Mesendoderm (in vitro differentiated cells): ENCODE results near the gene PTPRF.
"Not testable (repeated sequence)": the region's sequence is repeated elsewhere in the genome, so short reads cannot be mapped to it uniquely, and the experiment has no call there.

ENCODE experiments used
- DNase-seq: peaks from one replicate; pipeline ENCODE4 v3.0.0; 2013
- H2AK5ac ChIP-seq: 2 replicates; pipeline ENCODE4 v1.6.1; 2013; ENCODE audit warnings: low read length, inconsistent platforms
- H2BK120ac ChIP-seq: 2 replicates; pipeline ENCODE4 v1.6.1; 2013; ENCODE audit warnings: low read depth, mild to moderate bottlenecking, low read length, moderate library complexity, mixed read lengths
- H2BK15ac ChIP-seq: replicated peaks from 2 replicates; pipeline ENCODE4 v1.6.1; 2013; ENCODE audit warnings: low read depth, mild to moderate bottlenecking, moderate library complexity
- H2BK5ac ChIP-seq: 2 replicates; pipeline ENCODE4 v1.6.1; 2013; ENCODE audit warnings: low read length, inconsistent platforms
- H3K18ac ChIP-seq: 2 replicates; pipeline ENCODE4 v1.6.1; 2013; ENCODE audit warnings: mild to moderate bottlenecking, low read length, mixed read lengths
- H3K23ac ChIP-seq: one replicate; pipeline ENCODE4 v1.6.1; 2013; ENCODE audit warnings: low read length
- H3K27ac ChIP-seq: 2 replicates; pipeline ENCODE4 v1.5.1; 2013; ENCODE audit warnings: low read depth, mild to moderate bottlenecking, inconsistent platforms, low read length, moderate library complexity
- H3K27me3 ChIP-seq: 2 replicates; pipeline ENCODE4 v1.6.1; 2013; ENCODE audit warnings: low read length, control low read depth, mild to moderate bottlenecking, inconsistent platforms; ENCODE audit not compliant: insufficient read depth, poor library complexity
- H3K36me3 ChIP-seq: 2 replicates; pipeline ENCODE4 v1.6.1; 2013; ENCODE audit warnings: low read length, inconsistent platforms; ENCODE audit not compliant: control insufficient read depth, insufficient read depth
- H3K4ac ChIP-seq: one replicate; pipeline ENCODE4 v1.6.1; 2013; ENCODE audit warnings: low read depth, mild to moderate bottlenecking, low read length, moderate library complexity
- H3K4me1 ChIP-seq: 2 replicates; pipeline ENCODE4 v1.6.1; 2013; ENCODE audit warnings: low read depth, low read length, inconsistent platforms; ENCODE audit not compliant: control insufficient read depth
- H3K4me2 ChIP-seq: 2 replicates; pipeline ENCODE4 v1.6.1; 2013; ENCODE audit warnings: low read length
- H3K4me3 ChIP-seq: 2 replicates; pipeline ENCODE4 v1.5.1; 2013; ENCODE audit warnings: mild to moderate bottlenecking, low read length
- H3K56ac ChIP-seq: one replicate; pipeline ENCODE4 v1.6.1; 2013; ENCODE audit warnings: low read length
- H3K79me1 ChIP-seq: 2 replicates; pipeline ENCODE4 v1.6.1; 2013; ENCODE audit warnings: low read length, inconsistent platforms
- H3K79me2 ChIP-seq: 2 replicates; pipeline ENCODE4 v1.6.1; 2013; ENCODE audit warnings: mild to moderate bottlenecking, low read length; ENCODE audit not compliant: control insufficient read depth, insufficient read depth
- H3K9ac ChIP-seq: 2 replicates; pipeline ENCODE4 v1.6.1; 2013; ENCODE audit warnings: low read length, inconsistent platforms
- H4K5ac ChIP-seq: one replicate; pipeline ENCODE4 v1.6.1; 2013; ENCODE audit warnings: low read length
- H4K8ac ChIP-seq: one replicate; pipeline ENCODE4 v1.6.1; 2013; ENCODE audit warnings: low read depth, mild to moderate bottlenecking, control low read depth, low read length, moderate library complexity
- WGBS: extraction: QIAGEN DNeasy Blood & Tissue Kit; methylation state at CpG from one replicate; pipeline ENCODE4 v1.1.7; 2013; ENCODE audit warnings: low lambda C conversion rate, missing lambda C conversion rate; ENCODE audit not compliant: insufficient coverage; ENCODE audit errors: extremely low coverage; 5-methylcytosine and 5-hydroxymethylcytosine counted together

PTPRF gene

GRCh38 chr1:43492826-43493225, 37.9 kb upstream of the PTPRF start:
- Histone ChIP-seq H3K4me1 (no peaks in the 10 kb centered on the region), H2BK5ac (no peak overlapping the region), H3K79me2 (no peaks in the 10 kb centered on the region), H3K56ac (no peak overlapping the region), H3K4ac (no peak overlapping the region), H2AK5ac (no peak overlapping the region), H3K4me2 (no peak overlapping the region), H3K36me3 (no peaks in the 10 kb centered on the region), H3K4me3 (no peak overlapping the region), H3K9ac (no peak overlapping the region), H2BK15ac (no peak overlapping the region), H3K27ac (no peak overlapping the region), H4K5ac (no peak overlapping the region), H2BK120ac (no peak overlapping the region), H3K18ac (no peak overlapping the region), H3K79me1 (no peaks in the 10 kb centered on the region), H3K27me3 (no peaks in the 10 kb centered on the region), H4K8ac (no peak overlapping the region), H3K23ac (no peak overlapping the region)
- DNase-seq, result no peak
- no CpG with 5 or more reads among the region's 2 CpGs for WGBS

GRCh38 chr1:43493661-43494450, 36.8 kb upstream of the PTPRF start:
- Histone ChIP-seq H3K27me3 (no peaks in the 10 kb centered on the region), H3K4me3 (no peak overlapping the region), H3K27ac (no peak overlapping the region), H3K9ac (no peak overlapping the region), H3K56ac (no peak overlapping the region), H4K5ac (no peak overlapping the region), H3K79me1 (no peaks in the 10 kb centered on the region), H3K36me3 (no peaks in the 10 kb centered on the region), H3K23ac (no peak overlapping the region), H3K4me2 (no peak overlapping the region), H3K18ac (no peak overlapping the region), H4K8ac (peak overlapping the region; percentile 65), H3K4me1 (no peaks in the 10 kb centered on the region), H2BK5ac (no peak overlapping the region), H2AK5ac (no peak overlapping the region), H3K79me2 (no peaks in the 10 kb centered on the region), H3K4ac (no peak overlapping the region), H2BK120ac (peak overlapping the region; percentile 61), H2BK15ac (no peak overlapping the region)
- peak; percentile 46 for DNase-seq
- no CpG with 5 or more reads among the region's 11 CpGs for WGBS

- Histone ChIP-seq H3K9ac (no peak overlapping the region), H3K18ac (no peak overlapping the region), H3K4me2 (no peak overlapping the region), H3K79me2 (no peaks in the 10 kb centered on the region), H2BK120ac (no peak overlapping the region), H2AK5ac (no peak overlapping the region), H4K8ac (no peak overlapping the region), H3K4me3 (no peak overlapping the region), H3K4me1 (no peaks in the 10 kb centered on the region), H3K4ac (no peak overlapping the region), H3K27ac (no peak overlapping the region), H2BK15ac (no peak overlapping the region), H3K56ac (no peak overlapping the region), H3K23ac (no peak overlapping the region), H3K27me3 (no peaks in the 10 kb centered on the region), H3K36me3 (no peaks in the 10 kb centered on the region), H4K5ac (no peak overlapping the region), H2BK5ac (no peak overlapping the region), H3K79me1 (no peaks in the 10 kb centered on the region)
- no peak for DNase-seq
- WGBS, result no CpG with 5 or more reads among the region's 7 CpGs
These were observed 35.5 kb upstream of the PTPRF start for GRCh38 chr1:43495204-43495603.

GRCh38 chr1:43499898-43500297, 30.8 kb upstream of the PTPRF start:
- Histone ChIP-seq H3K18ac (no peak overlapping the region), H3K4me1 (no peaks in the 10 kb centered on the region), H3K79me2 (no peaks in the 10 kb centered on the region), H4K5ac (no peak overlapping the region), H3K79me1 (no peaks in the 10 kb centered on the region), H2BK120ac (no peak overlapping the region), H3K4me2 (no peak overlapping the region), H2AK5ac (no peak overlapping the region), H3K4ac (no peak overlapping the region), H2BK5ac (no peak overlapping the region), H3K27me3 (no peaks in the 10 kb centered on the region), H3K4me3 (no peak overlapping the region), H3K36me3 (no peaks in the 10 kb centered on the region), H3K56ac (no peak overlapping the region), H3K27ac (no peak overlapping the region), H3K23ac (no peak overlapping the region), H3K9ac (no peak overlapping the region), H4K8ac (no peak overlapping the region), H2BK15ac (no peak overlapping the region)
- no peak for DNase-seq
- no CpG with 5 or more reads among the region's 6 CpGs for WGBS

- H3K79me2 ChIP-seq, H2BK15ac ChIP-seq, H3K4ac ChIP-seq, H3K4me2 ChIP-seq, DNase-seq, H2AK5ac ChIP-seq, H3K4me3 ChIP-seq, H3K4me1 ChIP-seq, H3K56ac ChIP-seq, H3K27me3 ChIP-seq, H3K27ac ChIP-seq, H3K18ac ChIP-seq, H2BK120ac ChIP-seq, H4K5ac ChIP-seq, H3K36me3 ChIP-seq, H3K79me1 ChIP-seq, H3K9ac ChIP-seq, H4K8ac ChIP-seq, H2BK5ac ChIP-seq, H3K23ac ChIP-seq: not testable (repeated sequence)
- WGBS, result no CpG with 5 or more reads among the region's 33 CpGs
These were observed 28.9 kb upstream of the PTPRF start for GRCh38 chr1:43501806-43502205.

GRCh38 chr1:43503534-43503933, 27.1 kb upstream of the PTPRF start:
- no peaks in the 10 kb centered on the region for H3K4me1 ChIP-seq
- H3K27ac ChIP-seq, result no peak overlapping the region
- no peak overlapping the region for H3K56ac ChIP-seq
- H3K23ac ChIP-seq, result no peak overlapping the region
- no peak overlapping the region for H2BK15ac ChIP-seq
- H3K18ac ChIP-seq, result no peak overlapping the region
- no peaks in the 10 kb centered on the region for H3K79me1 ChIP-seq
- DNase-seq, result no peak
- H3K4ac ChIP-seq, result no peak overlapping the region
- H2AK5ac ChIP-seq, result no peak overlapping the region
- H3K4me2 ChIP-seq, result no peak overlapping the region
- no peak overlapping the region for H4K8ac ChIP-seq
- H3K9ac ChIP-seq, result no peak overlapping the region
- no peak overlapping the region for H2BK5ac ChIP-seq
- no peaks in the 10 kb centered on the region for H3K27me3 ChIP-seq
- H3K4me3 ChIP-seq, result no peak overlapping the region
- H3K79me2 ChIP-seq, result no peaks in the 10 kb centered on the region
- H2BK120ac ChIP-seq, result no peak overlapping the region
- WGBS, result no CpG with 5 or more reads among the region's 8 CpGs
- no peaks in the 10 kb centered on the region for H3K36me3 ChIP-seq
- no peak overlapping the region for H4K5ac ChIP-seq
